PC-9 (cell line): Measurements from ENCODE around the gene DLG2. TPM values are rescaled to one million over a fixed set of nuclear protein-coding genes. Genes with fewer than 3 reads are reported as not detected.

Source experiments
- BruUV-seq: library from RNA; stranded (reverse); fragments of 400-500 nt; replicated peaks from 2 replicates; lab custom pipeline; 2021; lab: Mats Ljungman, UMichigan
- CTCF ChIA-PET: fragments of 300-600 bp; sonication (Branson Sonifier 250); formaldehyde crosslinking; loops from one replicate; lab custom pipeline; 2022; ENCODE audit warnings: antibody characterized with exemption; lab: Charles Lee
- POLR2A ChIA-PET: fragments of 300-600 bp; sonication (Branson Sonifier 250); formaldehyde crosslinking; loops from one replicate; lab custom pipeline; 2022; ENCODE audit warnings: antibody characterized with exemption; ENCODE audit not compliant: unreplicated experiment; lab: Charles Lee
- DNase-seq, 2 experiments: peaks; one replicate each; pipeline versions ENCODE4 v3.0.0 to v3.0.0-alpha.2; 2015 to 2022; ENCODE audit warnings: mixed read lengths in 1 of 2
- H2AFZ ChIP-seq: fragments of 200-600 bp; sonication (generic); 2 replicates; pipeline ENCODE4 v1.8.1; 2017; ENCODE audit warnings: antibody characterized with exemption
- H3F3A ChIP-seq: fragments of 200-600 bp; sonication (generic); 2 replicates; pipeline ENCODE4 v1.8.1; 2017; ENCODE audit warnings: antibody characterized with exemption, mild to moderate bottlenecking, low read depth; ENCODE audit not compliant: insufficient read depth
- H3K27ac ChIP-seq: fragments of 200-600 bp; sonication (generic); 2 replicates; pipeline ENCODE4 v1.6.1; 2016; ENCODE audit warnings: mixed run types
- H3K27me3 ChIP-seq: fragments of 200-600 bp; sonication (generic); 2 replicates; pipeline ENCODE4 v1.6.1; 2016; ENCODE audit warnings: low read depth, mixed run types; ENCODE audit not compliant: insufficient read depth
- H3K36me3 ChIP-seq: fragments of 200-600 bp; sonication (generic); 2 replicates; pipeline ENCODE4 v1.6.1; 2016; ENCODE audit warnings: low read depth, mixed run types
- H3K4me1 ChIP-seq: fragments of 200-600 bp; sonication (generic); replicated peaks from 2 replicates; pipeline ENCODE4 v1.6.1; 2016; ENCODE audit warnings: mixed run types; ENCODE audit not compliant: insufficient read depth
- H3K4me2 ChIP-seq: fragments of 200-600 bp; sonication (generic); 2 replicates; pipeline ENCODE4 v1.6.1; 2017; ENCODE audit warnings: mixed run types
- H3K4me3 ChIP-seq: fragments of 200-600 bp; sonication (generic); 2 replicates; pipeline ENCODE4 v1.6.1; 2016; ENCODE audit warnings: mixed run types
- H3K79me2 ChIP-seq: fragments of 200-600 bp; sonication (generic); 2 replicates; pipeline ENCODE4 v1.6.1; 2017; ENCODE audit warnings: low read depth, mixed run types
- H3K9me2 ChIP-seq: fragments of 200-600 bp; sonication (generic); 2 replicates; pipeline ENCODE4 v1.8.1; 2017; ENCODE audit warnings: mild to moderate bottlenecking; ENCODE audit not compliant: insufficient read depth
- H3K9me3 ChIP-seq: fragments of 200-600 bp; sonication (generic); 2 replicates; pipeline ENCODE4 v1.8.1; 2016; ENCODE audit warnings: low read depth; ENCODE audit not compliant: insufficient read depth
- H4K20me1 ChIP-seq: fragments of 200-600 bp; sonication (generic); 2 replicates; pipeline ENCODE4 v1.8.1; 2017; ENCODE audit not compliant: insufficient read depth
- EZH2 ChIP-seq: fragments of 200-600 bp; sonication (generic); IDR thresholded peaks from 2 replicates; pipeline ENCODE4 v1.8.0; 2017; ENCODE audit warnings: antibody characterized with exemption, low read depth
- intact Hi-C: fragments of 100-400 bp; cut with micrococcal nuclease; formaldehyde crosslinking; loops from one replicate; pipeline ENCODE4 v1.10.0; 2022; ENCODE audit not compliant: unreplicated experiment
- total RNA-seq: library from RNA; stranded (reverse); gene quantifications from 2 replicates; pipeline ENCODE4 v1.2.3, GENCODE V29; 2021
- TF ChIP-seq, protein P1 (sequence below): fragments of 200-600 bp; sonication (generic); conservative IDR thresholded peaks from 2 replicates; pipeline ENCODE4 v1.6.1; 2017; ENCODE audit warnings: mixed run types, antibody characterized with exemption, mild to moderate bottlenecking, moderate library complexity

DLG2 gene
- total RNA-seq, 1 experiment from 2014 or later: 6.4 TPM

DNA sequence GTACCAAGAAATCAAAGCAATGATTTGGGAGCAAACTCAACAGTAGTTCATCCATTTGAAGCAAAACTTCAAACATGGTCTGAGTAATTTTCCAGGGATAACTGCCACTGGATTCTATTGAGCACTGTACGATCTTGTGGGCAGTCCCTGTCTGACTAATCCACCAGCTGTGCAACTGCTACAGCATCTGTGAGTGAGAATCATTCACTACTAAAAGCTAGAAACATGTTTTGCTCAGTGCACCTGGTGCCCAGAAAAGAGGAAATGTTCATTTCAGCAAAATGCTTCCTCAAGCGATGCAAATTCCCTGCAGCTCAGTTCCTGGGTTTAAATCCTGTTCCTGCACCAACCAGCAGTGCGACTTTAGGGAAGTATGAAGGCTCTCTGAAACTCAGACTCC lies 1077.9 kb downstream of the DLG2 start:
- Histone ChIP-seq H3K36me3 (no peaks in the 10 kb centered on the region), H3K9me3 (no peaks in the 10 kb centered on the region), H3K4me2 (no peak overlapping the region), H4K20me1 (no peaks in the 10 kb centered on the region), H3F3A (no peaks in the 10 kb centered on the region), H2AFZ (no peak overlapping the region), H3K4me1 (no peaks in the 10 kb centered on the region), H3K27ac (no peak overlapping the region), H3K9me2 (no peaks in the 10 kb centered on the region), H3K27me3 (peaks cover 4% of the 10 kb centered on the region; the same call in 1 of the 2 replicates), H3K79me2 (no peaks in the 10 kb centered on the region), H3K4me3 (no peak overlapping the region)
- ChIA-PET CTCF (no interaction called here), POLR2A (no interaction called here)
- DNase-seq: no peak
- BruUV-seq: no TSS peak
- TF ChIP-seq EZH2: no peak
- TF ChIP-seq, protein P1, sequence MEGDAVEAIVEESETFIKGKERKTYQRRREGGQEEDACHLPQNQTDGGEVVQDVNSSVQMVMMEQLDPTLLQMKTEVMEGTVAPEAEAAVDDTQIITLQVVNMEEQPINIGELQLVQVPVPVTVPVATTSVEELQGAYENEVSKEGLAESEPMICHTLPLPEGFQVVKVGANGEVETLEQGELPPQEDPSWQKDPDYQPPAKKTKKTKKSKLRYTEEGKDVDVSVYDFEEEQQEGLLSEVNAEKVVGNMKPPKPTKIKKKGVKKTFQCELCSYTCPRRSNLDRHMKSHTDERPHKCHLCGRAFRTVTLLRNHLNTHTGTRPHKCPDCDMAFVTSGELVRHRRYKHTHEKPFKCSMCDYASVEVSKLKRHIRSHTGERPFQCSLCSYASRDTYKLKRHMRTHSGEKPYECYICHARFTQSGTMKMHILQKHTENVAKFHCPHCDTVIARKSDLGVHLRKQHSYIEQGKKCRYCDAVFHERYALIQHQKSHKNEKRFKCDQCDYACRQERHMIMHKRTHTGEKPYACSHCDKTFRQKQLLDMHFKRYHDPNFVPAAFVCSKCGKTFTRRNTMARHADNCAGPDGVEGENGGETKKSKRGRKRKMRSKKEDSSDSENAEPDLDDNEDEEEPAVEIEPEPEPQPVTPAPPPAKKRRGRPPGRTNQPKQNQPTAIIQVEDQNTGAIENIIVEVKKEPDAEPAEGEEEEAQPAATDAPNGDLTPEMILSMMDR: no peak
- intact Hi-C loops: no loop called here

GRCh38 chr11:84544566-84544965 lies 1082.6 kb downstream of the DLG2 start:
- Histone ChIP-seq H3F3A (no peaks in the 10 kb centered on the region), H3K27ac (no peak overlapping the region), H3K4me2 (no peak overlapping the region), H3K9me2 (no peaks in the 10 kb centered on the region), H3K4me1 (no peaks in the 10 kb centered on the region), H3K36me3 (no peaks in the 10 kb centered on the region), H4K20me1 (no peaks in the 10 kb centered on the region), H3K27me3 (no peaks in the 10 kb centered on the region), H3K79me2 (no peaks in the 10 kb centered on the region), H2AFZ (no peak overlapping the region), H3K4me3 (no peak overlapping the region), H3K9me3 (no peaks in the 10 kb centered on the region)
- CTCF ChIA-PET: no interaction called here
- no TSS peak for BruUV-seq
- intact Hi-C loops: no loop called here
- POLR2A ChIA-PET: no interaction called here
- TF ChIP-seq EZH2: no peak
- TF ChIP-seq, protein P1: no peak
- DNase-seq: no peak

- TF ChIP-seq, protein P1: no peak
- TF ChIP-seq EZH2: no peak
- H3K9me2 ChIP-seq: no peaks in the 10 kb centered on the region
- H2AFZ ChIP-seq: no peak overlapping the region
- H3K27ac ChIP-seq: no peak overlapping the region
- H3F3A ChIP-seq: no peaks in the 10 kb centered on the region
- no peak overlapping the region for H3K4me2 ChIP-seq
- ChIA-PET CTCF (no interaction called here), POLR2A (no interaction called here)
- H3K4me3 ChIP-seq: no peak overlapping the region
- H3K36me3 ChIP-seq: no peaks in the 10 kb centered on the region
- DNase-seq: no peak
- BruUV-seq: no TSS peak
- H4K20me1 ChIP-seq: no peaks in the 10 kb centered on the region
- H3K27me3 ChIP-seq: no peaks in the 10 kb centered on the region
- intact Hi-C loops: no loop called here
- no peaks in the 10 kb centered on the region for H3K79me2 ChIP-seq
- no peaks in the 10 kb centered on the region for H3K9me3 ChIP-seq
- no peaks in the 10 kb centered on the region for H3K4me1 ChIP-seq
Observed at GRCh38 chr11:84543367-84544159, 1083.6 kb downstream of the DLG2 start.
